Esophagus muscularis mucosa (tissue), 3 donors: Measurements from ENCODE around the gene PSKH1.

Experiments
- CTCF ChIP-seq, 3 experiments: fragments of 200-600 bp in 2 of 3; fragments of 450-650 bp in 1 of 3; sonication (generic) in 2 of 3; IDR thresholded peaks; one replicate each; pipeline ENCODE4 v1.5.1; 2017 to 2019; ENCODE audit warnings: antibody characterized with exemption in 3 of 3, mild to moderate bottlenecking in 2 of 3, moderate library complexity in 1 of 3
- POLR2A ChIP-seq: fragments of 450-650 bp; IDR thresholded peaks from one replicate; pipeline ENCODE4 v1.6.1; 2017; ENCODE audit warnings: antibody characterized with exemption, moderate library complexity, mild to moderate bottlenecking, low read depth

- TF ChIP-seq CTCF (IDR thresholded peaks at IDR 0.05) (no peak), POLR2A (no peak)
Measured at GRCh38 chr16:67944690-67945391, 51.8 kb downstream of the PSKH1 start.
